HG03565 (cell line): ENCODE measurements around the gene PDZD8.

Experiments
- ATAC-seq: cut with Tn5 transposase; IDR thresholded peaks from one replicate; pipeline ENCODE4 v1.9.1; 2021; ENCODE audit warnings: mild to moderate bottlenecking, moderate library complexity; ENCODE audit not compliant: unreplicated experiment

Gene PDZD8, protein sequence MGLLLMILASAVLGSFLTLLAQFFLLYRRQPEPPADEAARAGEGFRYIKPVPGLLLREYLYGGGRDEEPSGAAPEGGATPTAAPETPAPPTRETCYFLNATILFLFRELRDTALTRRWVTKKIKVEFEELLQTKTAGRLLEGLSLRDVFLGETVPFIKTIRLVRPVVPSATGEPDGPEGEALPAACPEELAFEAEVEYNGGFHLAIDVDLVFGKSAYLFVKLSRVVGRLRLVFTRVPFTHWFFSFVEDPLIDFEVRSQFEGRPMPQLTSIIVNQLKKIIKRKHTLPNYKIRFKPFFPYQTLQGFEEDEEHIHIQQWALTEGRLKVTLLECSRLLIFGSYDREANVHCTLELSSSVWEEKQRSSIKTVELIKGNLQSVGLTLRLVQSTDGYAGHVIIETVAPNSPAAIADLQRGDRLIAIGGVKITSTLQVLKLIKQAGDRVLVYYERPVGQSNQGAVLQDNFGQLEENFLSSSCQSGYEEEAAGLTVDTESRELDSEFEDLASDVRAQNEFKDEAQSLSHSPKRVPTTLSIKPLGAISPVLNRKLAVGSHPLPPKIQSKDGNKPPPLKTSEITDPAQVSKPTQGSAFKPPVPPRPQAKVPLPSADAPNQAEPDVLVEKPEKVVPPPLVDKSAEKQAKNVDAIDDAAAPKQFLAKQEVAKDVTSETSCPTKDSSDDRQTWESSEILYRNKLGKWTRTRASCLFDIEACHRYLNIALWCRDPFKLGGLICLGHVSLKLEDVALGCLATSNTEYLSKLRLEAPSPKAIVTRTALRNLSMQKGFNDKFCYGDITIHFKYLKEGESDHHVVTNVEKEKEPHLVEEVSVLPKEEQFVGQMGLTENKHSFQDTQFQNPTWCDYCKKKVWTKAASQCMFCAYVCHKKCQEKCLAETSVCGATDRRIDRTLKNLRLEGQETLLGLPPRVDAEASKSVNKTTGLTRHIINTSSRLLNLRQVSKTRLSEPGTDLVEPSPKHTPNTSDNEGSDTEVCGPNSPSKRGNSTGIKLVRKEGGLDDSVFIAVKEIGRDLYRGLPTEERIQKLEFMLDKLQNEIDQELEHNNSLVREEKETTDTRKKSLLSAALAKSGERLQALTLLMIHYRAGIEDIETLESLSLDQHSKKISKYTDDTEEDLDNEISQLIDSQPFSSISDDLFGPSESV

DNA sequence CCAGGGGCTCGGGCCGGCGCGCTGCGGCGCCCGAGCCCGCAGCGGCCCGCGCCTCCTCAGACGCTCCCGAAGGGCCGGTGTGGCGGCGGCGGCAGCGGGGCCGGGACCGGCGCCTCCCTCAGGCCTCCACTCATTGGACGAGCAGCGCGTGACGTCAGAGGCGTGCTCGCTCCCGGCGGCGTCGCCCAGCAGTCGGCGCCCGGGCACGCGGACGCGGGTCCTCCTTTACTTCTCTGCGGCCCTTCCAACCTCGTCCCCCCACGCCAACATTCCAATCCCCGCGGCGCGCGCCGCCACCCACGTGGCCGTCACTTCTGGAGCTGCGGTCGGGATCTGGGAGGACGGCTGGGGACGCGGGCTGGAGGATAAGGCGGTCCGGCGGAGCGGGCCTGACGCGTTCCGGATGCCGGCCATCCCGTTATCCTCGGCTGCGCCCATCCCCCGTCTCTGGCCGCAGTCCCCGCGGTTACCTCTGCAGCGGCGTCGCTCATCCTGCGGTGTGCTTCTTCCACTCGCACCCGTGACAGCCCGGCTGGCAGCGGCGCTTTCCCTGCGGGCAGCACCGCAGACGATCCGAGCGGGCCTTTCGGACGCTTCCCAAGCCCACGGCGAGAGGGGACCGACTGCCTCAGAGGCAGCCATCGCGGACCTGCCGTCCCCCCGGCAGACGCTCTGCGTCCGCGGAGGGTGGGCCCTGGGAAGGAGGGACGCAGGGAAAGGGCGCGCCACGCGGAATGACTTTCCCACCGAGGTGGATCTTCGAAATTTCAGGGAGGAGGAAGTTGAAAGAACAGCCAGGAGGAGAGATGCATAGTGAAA, at the start of gene PDZD8:
Gene PDZD8, minus strand, starts transcription at position 81 of the 819 bp plus-strand sequence. CDS start 213 bp downstream, outside the sequence.
- peak; percentile 87 for ATAC-seq

GRCh38 chr10:117424171-117424570, 48.9 kb upstream of the PDZD8 start:
- no peak for ATAC-seq

- no peak for ATAC-seq
Measured at GRCh38 chr10:117421985-117422384, 46.7 kb upstream of the PDZD8 start.

- no peak for ATAC-seq
Measured at GRCh38 chr10:117420768-117421167, 45.5 kb upstream of the PDZD8 start.

DNA sequence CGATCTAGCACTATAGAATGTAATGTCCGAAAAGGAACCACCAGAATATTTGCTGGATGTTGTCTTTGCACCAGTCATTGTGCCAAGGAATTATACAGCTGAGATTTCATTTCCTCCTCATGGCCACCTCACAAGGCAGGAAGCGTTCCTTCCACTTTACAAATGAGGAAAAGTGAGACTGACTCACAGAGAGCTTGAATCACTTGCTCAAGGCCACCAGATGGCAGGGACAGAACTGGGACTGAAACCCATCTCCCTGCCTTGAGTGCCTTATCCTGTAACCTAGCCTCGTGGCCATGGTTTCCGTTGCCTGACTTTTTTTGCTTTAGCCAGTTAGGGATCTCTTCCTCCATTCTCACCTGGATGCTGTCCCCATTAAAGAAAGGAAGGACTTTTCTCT, 44.7 kb upstream of the PDZD8 start:
- no peak for ATAC-seq

DNA sequence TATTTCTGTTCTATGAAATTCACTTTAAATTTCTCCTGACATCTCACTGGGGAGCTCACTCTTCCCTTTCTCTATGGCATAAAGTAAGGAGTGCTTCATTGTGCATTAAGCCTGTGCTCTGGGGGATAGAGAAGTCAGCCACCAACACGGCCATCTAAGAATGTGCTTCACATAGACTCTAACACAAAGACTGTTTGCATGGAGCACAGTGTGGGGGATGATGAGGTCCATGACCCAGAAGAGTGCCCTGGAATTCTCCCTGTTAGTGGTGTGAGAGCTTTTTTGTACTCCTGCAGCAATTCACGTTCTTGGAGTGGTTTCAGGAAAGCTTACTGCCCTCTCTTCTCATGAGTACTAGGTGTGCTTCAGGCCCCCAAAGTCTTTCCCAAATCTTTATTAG, 43.9 kb upstream of the PDZD8 start:
- ATAC-seq, result no peak

GRCh38 chr10:117418121-117418520, 42.9 kb upstream of the PDZD8 start:
- ATAC-seq, result no peak

GRCh38 chr10:117417196-117417595, 42.0 kb upstream of the PDZD8 start:
- no peak for ATAC-seq

DNA sequence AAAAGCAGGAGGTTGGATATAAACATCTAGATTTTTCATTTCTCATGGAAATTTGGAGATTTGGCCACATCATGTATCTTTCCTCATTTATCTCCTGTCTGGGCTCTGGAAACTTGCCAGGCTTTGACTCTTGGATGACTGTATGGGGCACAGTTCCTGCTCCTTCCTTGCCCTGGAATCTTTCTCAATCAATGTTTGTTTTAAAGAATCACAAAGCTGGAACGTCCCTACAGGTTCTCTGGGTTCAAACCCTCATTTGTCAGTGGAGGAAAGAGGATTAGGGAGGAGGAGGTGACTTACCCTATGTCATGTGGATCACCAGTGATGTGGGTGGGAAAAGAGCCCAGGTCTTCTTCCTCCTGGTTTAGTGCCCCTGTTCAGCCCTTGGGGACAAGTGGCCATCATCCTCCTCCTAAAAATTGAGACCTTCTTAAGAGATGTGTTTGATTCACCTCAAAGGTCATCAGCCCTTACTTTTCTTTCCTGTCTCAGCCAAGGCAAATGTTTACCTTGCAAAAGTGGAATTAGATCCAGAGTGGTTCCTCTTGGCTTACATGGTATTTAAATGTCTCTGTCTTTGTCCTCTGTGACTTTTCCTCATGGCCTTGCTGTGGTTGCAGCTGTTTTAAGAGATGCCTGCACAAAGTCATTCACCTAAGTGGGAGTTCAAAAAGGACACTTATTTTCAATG, 38.8 kb upstream of the PDZD8 start:
- no peak for ATAC-seq

- no peak for ATAC-seq
Measured at GRCh38 chr10:117412469-117413010, 37.3 kb upstream of the PDZD8 start.

DNA sequence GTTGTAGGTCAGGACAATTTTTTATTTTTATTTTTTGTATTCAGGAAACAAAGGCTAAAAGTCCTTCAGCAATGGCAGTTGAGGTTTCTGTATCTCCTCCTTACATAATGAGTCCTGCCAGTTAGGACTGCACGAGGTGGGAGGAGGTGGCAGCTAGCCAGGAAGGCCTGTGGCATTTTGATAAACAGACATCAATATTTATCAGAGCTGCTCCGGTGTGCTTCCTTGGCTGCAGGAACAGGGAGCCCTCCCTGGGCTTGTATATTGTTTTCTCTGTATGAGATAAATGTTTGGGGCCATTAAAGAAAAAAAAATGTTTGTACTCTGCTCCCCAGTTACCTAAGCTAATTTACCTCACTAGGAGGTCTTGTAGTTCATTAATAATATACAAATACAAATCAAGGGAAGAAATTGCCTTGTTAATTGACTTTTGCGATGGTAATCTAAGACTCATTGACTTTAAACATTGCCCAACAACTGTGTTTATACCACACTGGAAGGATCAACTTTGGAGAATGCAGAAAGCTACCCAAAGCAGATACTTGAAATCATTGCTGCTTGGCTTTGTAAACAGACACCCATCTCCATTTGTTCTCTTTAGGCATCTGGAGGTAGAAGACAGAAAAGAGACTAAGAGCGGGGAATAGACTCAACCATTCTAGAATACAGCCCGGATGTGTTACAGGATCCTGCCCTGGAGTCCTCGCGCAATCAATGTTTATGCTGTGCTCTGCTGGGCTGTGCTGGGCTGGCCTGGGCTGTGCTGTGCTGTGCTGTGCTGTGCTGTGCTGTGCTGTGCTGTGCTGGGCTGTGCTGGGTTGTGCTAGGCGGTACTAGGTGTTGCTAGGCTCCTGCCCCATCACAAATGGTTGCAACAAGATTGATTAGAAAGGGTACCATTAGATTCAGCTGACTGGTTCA, 36.5 kb upstream of the PDZD8 start:
- ATAC-seq, result no peak

DNA sequence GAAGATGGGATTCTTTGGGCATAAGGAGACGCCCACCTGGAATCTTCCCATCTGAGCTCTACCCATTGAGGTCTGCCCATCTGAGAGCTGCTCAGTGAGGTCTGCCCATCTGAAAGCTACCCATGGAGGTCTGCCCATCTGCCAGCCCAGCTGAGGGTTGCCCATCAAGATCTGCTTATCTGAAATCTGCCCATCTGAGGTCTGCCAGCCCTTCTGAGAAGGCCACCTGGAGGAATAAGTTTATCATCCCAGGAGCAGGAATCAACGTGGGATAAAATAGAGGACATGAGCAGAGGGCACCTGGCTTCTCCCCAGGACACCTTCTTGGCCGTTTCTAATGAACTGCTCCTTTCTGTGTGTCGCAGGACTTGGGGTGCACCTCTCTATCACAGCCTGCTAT, 35.3 kb upstream of the PDZD8 start:
- no peak for ATAC-seq

- no peak for ATAC-seq
Measured at GRCh38 chr10:117409549-117410305, 34.5 kb upstream of the PDZD8 start.

DNA sequence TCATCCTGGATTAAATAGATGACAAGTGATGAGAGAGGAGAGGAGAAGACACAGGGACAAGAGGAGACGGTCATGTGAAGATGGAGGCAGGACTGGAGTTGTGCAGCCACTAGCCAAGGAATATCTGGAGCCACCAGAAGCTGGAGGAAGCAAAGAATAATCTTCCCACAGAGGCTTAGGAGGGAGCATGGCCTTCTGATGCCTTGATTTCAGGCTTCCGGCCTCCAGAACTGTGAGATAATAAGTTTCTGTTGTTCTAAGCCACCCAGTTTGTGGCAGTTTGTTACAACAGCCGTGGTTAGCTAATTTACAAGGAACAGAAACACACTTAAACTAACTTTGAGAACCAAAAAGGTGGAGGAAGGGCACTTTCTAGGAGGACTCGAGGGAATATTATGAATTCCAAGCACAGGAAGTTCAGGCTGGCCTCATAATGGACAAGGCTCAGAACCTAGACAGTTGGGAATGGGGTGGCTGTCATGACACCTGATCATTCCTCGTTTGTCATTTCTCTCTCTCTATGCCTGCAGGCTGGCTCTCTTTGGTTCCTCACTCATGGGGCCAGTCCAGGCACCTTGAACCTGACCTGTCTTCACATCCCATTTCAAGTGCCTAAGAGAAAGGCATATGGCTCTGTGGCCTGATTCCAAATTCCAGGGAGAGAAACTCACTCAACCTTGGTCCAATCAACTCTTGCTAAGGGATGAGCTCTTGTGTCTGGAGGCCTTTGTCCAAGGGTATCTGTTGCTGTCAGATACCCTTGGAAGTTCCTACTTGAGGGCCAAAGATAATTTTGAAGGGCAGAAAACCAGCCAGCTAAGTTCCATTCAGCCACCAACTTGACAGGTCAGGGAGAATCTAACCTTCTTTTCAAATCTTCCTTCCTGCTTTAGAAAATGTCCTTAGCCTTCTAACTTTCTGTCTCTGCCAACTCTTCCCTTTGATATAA, 33.5 kb upstream of the PDZD8 start:
- no peak for ATAC-seq

GRCh38 chr10:117405730-117406129, 30.5 kb upstream of the PDZD8 start:
- ATAC-seq, result no peak

GRCh38 chr10:117400329-117400728, 25.1 kb upstream of the PDZD8 start:
- ATAC-seq, result no peak
